Omental fat pad (tissue), 4 donors: ENCODE measurements around the gene OCRL. TPM values are rescaled to one million over a fixed set of nuclear protein-coding genes. Genes with fewer than 3 reads are reported as not detected.

Experiments used
- ATAC-seq: fragments of 150-250 bp; one replicate; pipeline ENCODE4 v1.9.1; 2016; ENCODE audit warnings: mild to moderate bottlenecking, moderate library complexity; ENCODE audit not compliant: low FRiP score
- DNase-seq: peaks from one replicate; pipeline ENCODE4 v3.0.0-alpha.2; 2019; ENCODE audit warnings: low spot score
- CTCF ChIP-seq, 3 donors: fragments of 450-650 bp; IDR thresholded peaks; one replicate each; pipeline ENCODE4 v1.5.1; 2016 to 2017; ENCODE audit warnings: antibody characterized with exemption in 3 of 3, mild to moderate bottlenecking in 3 of 3, moderate library complexity in 2 of 3
- total RNA-seq, 4 donors: library from RNA; depleted of rRNA; stranded (reverse); fragments of >200 nt; gene quantifications; one replicate each; pipeline ENCODE4 v1.1.0, GENCODE V29; 2016

The OCRL gene
- total RNA-seq, 4 donors from 2014 or later = 12.7 to 21.8 (median 17.8) TPM

- no peak for DNase-seq
- no peak for TF ChIP-seq CTCF (IDR thresholded peaks at IDR 0.05)
- ATAC-seq = no peak
Observed at GRCh38 chrX:129581904-129582303, 41.8 kb downstream of the OCRL start.

GRCh38 chrX:129585167-129585566 lies 45.1 kb downstream of the OCRL start:
- DNase-seq (no peak), ATAC-seq (no peak)
- TF ChIP-seq CTCF (IDR thresholded peaks at IDR 0.05) = no peak

- ATAC-seq = no peak
- TF ChIP-seq CTCF (IDR thresholded peaks at IDR 0.05) = no peak
- DNase-seq = no peak
Observed at GRCh38 chrX:129585691-129586090, 45.6 kb downstream of the OCRL start.

GRCh38 chrX:129586446-129586845 lies 46.4 kb downstream of the OCRL start:
- ATAC-seq (no peak), DNase-seq (no peak)
- no peak for TF ChIP-seq CTCF (IDR thresholded peaks at IDR 0.05)

- no peak for TF ChIP-seq CTCF (IDR thresholded peaks at IDR 0.05)
- ATAC-seq = no peak
- no peak for DNase-seq
Observed at GRCh38 chrX:129590596-129590995, 50.5 kb downstream of the OCRL start.

- TF ChIP-seq CTCF (IDR thresholded peaks at IDR 0.05) = no peak
- DNase-seq (no peak), ATAC-seq (peak; percentile 65)
Observed at GRCh38 chrX:129593137-129593536, 53.1 kb downstream of the OCRL start.

- no peak for DNase-seq
- TF ChIP-seq CTCF (IDR thresholded peaks at IDR 0.05) = no peak
- ATAC-seq = no peak
Observed at GRCh38 chrX:129594781-129595180, 54.7 kb downstream of the OCRL start.
